Fibroblast of skin of left quadriceps (primary cell): Measurements from ENCODE around the gene LRIG1.

Source experiments
- DNase-seq, 2 experiments: peaks; one replicate each; pipeline ENCODE4 v3.0.0-alpha.2; 2013; ENCODE audit warnings: low read depth in 2 of 2

LRIG1 gene

GRCh38 chr3:66403323-66403990 lies 97.4 kb downstream of the LRIG1 start:
- DNase-seq: no peak

DNA sequence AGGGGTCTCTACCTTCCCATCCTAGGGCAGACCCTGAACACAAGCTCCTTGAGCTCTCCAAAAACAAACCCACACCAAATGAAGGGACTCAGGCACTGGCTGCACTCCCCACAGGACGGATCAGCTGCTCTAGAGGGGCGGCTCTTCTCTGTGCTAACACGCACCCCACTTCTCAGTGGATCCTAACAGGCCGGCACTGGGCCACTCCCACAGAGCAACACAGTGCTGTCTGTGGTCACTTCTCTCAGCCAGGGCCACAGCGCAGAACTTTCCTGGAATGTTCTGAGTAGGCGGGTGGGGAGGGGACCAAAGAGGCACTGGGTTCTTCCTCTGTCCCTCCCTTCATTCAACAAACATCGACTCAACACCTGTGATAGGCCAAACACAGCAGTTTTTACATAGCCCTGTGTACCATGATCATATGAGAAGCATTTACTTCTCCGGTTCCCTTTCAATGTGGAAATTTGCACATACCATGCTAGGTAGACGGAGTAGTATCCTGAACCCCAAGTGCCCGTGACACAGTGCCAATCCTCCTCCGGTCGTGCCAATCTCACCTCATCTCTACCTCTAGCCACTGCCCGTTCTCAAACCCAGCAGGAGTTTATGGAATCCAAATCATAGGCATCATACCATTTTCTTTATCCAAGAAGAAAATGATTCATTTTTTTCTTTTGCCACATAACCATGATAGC lies 98.1 kb downstream of the LRIG1 start:
- no peak for DNase-seq

DNA sequence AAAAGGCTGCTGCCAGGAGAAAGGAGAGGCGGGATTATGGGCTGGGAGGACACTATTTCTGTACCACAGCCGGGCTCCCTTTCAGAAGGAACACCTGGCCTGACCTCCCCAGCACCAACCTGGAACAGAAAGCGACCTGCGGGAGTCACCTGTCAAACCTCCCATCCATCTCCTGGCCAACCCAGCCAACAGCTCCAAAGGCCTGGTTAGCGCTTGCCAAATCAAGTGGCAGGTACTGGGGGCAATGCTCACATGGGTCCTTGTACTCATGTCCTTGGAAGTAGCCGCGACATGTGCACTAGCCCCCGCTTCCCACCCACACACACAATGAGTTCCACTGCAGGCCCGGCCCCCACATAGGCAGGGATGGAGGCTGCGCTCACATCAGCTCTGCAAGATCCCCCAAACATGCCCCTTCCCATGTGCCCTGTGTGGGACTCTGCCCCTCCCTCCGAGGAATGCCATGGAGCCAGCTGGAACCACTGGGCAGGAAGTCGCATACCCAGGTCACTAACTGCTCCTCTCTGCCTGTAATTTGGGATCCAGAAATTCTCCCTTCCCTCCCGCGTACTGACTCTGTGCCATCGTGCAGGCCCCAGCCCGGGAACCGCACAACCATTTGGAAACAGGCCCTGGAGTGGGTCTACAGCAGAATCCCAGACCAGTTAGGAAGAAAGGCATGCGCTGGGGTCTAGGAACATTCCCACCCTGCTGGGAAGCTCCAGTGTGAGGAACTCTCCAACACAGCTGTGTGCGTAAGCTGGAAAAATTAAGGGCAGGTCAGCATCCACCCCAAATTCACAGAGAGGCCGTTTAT lies 98.9 kb downstream of the LRIG1 start:
- DNase-seq: no peak

GRCh38 chr3:66401157-66401550 lies 99.7 kb downstream of the LRIG1 start:
- no peak for DNase-seq

DNA sequence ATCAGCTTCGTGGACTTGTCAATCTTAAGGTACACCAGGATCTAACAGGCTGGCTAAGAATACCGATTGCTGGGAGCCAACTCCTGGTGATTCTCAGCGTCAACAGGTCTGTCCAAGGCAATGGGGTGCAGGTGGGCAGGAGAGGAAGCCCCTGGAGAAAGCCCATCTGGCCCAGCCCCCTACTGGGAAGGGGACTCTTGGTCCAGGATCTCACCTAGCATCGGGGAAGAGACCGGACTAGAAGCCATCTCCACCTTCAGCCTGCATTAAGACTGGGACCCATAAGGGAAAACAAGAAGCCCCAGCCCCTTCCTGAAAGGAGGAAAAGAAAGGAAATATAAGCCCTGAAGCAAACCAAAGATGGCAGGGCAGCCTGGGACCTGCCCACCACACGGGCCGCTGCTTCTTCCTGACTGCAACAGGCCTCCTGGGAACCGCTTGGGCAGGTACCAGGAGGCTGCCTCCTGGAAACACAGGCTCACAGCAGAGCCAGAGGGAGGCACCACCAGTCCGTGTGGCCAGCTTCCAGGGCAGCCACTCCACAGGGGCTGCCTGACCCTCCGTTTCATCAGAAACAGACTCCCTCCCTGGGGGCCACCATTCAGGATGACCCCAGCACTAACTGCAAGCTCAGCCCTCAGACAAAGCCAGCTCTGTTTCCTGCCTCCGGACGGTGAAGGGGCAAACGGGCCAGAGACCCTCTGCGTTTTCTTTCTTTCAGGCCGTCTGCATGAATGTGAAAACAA lies 100.2 kb downstream of the LRIG1 start:
- no peak for DNase-seq

DNA sequence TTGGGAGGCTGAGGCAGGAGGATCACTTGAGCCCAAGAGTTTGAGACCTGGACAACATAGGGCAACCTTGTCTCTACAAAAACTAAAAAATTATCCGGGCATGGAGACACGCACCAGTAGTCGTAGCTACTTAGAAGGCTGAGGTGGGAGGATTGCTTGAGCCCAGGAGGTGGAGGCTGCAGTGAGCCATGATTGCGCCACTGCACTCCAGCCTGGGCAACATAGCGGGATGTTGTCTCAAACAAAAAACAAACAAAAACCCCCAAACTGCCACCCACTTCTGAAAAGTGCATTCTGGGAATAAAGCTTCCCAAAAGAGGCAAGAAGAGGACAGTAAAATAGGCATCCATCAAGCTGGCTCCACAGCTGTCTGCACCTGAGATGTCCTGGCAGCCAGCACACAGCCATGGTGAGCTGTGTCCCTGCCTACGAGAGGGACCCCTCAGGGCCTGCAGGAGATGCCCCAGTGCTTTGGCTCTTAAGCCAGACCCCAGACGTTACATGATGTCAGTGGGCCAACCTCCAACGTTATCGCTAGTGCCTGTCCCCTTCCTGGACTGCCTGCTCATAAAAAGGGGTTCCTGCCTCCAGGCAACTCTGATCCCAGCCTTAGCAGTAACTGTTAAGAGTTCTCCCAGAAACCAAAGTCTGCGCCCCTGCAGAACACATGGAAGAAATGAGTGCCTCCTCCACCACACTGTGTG lies 101.1 kb downstream of the LRIG1 start:
- DNase-seq: no peak

DNA sequence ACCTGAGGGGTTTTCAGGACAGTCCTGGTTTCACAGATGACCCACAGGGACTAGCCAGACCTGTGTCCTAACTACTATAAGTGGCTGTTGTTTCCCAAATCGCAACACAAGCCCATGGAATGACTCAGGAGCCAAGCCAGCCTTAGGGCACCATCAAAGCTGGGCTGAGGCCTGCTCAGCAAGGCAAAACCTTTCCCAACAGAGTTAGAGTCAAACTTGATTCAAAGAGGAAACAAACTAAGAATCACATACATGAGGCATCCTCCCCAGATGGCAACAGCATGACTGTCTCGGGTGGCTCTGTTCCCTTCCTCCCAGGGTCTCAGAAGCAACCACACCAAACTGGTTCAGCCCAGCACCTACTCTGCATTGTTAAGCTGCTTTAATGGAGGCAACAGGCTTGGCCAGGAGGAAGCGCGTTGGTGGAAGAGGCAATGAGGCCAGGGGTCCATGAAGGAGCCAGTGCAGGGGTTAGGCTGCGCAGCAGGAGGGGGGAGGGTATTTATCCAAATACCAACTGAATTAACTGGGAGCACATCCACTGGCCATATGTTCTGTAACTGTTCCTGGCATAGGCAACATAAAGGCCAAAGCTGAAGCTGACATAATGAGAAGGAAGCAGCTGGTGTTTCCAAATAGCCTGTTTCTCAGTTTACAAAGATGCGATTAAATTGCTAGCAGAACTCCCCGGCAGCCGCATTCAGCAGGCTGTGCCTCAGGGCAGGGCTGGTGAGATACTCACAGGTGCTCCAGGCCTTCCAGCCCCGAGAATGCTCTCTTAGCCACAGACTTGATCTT lies 102.4 kb downstream of the LRIG1 start:
- no peak for DNase-seq

GRCh38 chr3:66397745-66398144 lies 103.1 kb downstream of the LRIG1 start:
- no peak for DNase-seq

DNA sequence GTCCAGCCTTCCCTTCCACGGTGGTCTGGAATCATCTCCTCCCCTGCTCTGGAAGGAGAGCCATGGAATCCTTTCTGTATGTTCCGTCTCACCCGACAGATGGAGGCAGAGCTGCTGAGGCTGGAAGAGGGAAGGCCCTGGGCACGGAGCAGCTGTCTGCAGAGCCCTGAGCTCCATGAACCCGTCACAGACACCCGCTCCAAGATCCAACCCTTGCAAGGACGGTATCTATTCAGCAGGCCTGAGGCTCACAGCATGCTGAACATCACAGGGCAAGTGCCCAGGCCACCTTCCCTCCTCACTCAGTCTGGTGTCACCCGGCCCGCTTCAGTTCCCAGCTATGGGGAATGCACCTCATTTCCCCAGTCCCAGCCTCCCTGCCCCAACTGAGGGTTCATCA lies 103.9 kb downstream of the LRIG1 start:
- DNase-seq: no peak

GRCh38 chr3:66396161-66396760 lies 104.6 kb downstream of the LRIG1 start:
- DNase-seq: no peak

DNA sequence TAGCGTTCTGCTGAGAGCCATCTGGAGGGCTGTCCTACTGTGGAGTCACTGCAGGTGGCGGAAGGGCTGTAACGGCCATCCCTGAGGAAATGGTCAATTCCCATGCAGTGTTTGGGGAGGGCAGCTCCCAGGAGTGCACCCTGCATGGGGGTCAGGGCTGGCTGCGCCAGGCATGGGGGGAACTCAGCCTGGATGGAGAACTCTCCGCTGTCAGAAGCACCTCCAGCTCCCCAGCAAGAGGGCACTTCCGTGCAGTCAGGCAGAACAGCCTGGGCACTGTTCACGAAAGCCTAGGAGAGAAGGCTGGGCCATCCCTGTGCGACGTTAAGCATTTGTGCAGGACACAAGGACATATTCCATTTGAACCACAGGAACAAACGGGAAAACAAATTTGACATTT lies 105.2 kb downstream of the LRIG1 start:
- no peak for DNase-seq

GRCh38 chr3:66394753-66395249 lies 106.0 kb downstream of the LRIG1 start:
- DNase-seq: no peak

- no peak for DNase-seq
These were observed 106.6 kb downstream of the LRIG1 start for GRCh38 chr3:66394019-66394752.

DNA sequence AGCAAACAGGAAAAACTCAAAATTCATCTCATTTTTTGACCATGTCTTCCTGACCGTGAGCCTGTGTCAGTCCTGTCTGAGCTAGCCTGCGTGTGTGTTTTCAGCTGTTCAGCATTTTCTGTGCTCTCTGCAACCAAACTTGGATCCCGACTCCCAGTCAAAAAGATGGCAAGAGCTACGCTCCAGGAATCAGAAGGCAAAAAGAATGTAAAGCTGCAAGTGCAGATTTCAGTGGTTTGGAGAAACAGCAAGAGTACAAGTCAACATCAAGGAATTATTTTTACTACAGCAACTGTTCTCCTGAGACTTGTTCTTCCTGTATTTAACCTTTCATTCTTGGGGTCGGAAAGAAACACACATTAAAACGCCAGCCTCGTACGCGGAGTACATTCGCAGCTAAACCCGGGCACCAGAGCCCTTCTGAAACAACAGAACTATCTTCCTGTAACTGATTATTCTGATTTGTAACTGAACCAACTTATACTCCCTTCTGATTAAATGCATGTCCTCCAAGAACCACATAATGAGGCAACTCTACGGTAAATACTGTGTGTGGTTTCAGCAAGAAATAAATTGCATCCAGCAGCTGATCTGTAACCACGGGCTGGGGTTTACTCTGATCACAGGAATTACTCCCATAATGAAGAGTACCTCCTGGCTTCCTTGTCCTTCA lies 107.4 kb downstream of the LRIG1 start:
- peak; percentile 41 to 47 for DNase-seq

DNA sequence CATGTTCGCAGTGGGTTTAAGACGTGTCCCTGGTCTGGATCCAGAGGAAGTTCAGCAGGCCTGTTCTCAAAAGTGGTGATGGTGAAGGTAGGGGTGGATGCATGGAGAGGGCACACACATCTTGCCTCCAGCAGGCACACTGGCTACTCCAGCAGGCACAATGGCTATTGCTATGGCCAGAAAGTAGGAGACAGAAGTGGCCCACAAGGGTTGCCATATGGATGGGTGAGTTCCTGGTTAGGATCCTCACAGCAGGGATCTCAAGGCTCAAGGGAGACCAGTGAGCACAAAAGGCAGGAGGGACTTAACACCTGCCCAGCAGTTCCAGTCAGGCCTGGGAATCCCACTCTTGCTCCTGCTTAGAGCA lies 107.9 kb downstream of the LRIG1 start:
- no peak for DNase-seq

DNA sequence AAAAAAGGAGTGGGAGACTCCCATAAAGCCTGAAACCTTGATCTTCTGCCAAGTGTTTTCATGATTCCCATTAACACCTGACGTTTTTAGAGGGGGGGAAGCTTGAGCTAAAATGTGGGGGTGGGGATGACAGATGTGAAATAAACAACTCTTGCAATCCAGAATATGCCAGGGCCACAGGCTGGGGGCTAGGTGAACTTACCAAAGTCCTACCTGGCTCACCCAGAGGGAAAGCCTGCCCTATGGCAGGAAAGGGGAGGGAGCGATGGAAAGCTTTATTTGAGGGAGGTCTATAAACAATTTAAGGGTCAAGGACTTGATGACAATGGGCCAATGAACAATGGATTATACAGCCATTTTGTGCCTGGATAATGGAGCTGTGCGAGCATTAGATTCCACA lies 108.3 kb downstream of the LRIG1 start:
- no peak for DNase-seq

DNA sequence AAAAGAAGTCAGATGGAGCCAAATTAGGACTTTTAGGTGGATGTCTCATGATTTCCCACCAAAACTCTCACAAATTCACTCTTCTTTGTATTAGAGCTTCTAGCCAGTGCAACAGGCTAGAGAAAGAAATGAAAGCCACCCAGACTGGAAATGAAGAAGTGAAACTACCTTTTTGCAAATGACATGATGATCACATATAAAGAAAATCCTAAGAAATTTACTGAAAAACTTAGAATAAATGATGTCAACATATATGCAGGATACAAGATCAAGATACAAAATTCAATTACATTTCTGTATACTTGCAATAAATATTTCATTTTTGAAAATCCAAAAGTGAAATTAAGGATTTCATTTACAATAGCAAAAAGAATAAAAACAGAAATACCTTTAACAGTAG lies 110.8 kb downstream of the LRIG1 start:
- no peak for DNase-seq

GRCh38 chr3:66386925-66387650 lies 113.7 kb downstream of the LRIG1 start:
- DNase-seq: no peak
